GM12878 (cell line): ENCODE results near the gene FAM114A2. TPM values are rescaled to one million over a fixed set of nuclear protein-coding genes. Genes with fewer than 3 reads are reported as not detected.

Source experiments
- ATAC-seq: fragments of 200-7000 bp; cut with Tn5 transposase; 3 replicates; pipeline ENCODE4 v1.9.1; 2020; ENCODE audit warnings: mild to moderate bottlenecking, moderate library complexity
- BruUV-seq: library from RNA; stranded (reverse); fragments of 400-500 nt; replicated peaks from 2 replicates; lab custom pipeline; 2021; lab: Mats Ljungman, UMichigan
- CTCF ChIA-PET: fragments of 300-600 bp; sonication (Branson Sonifier 250); formaldehyde crosslinking; extraction: SDS; loops from one replicate; lab custom pipeline; 2021; ENCODE audit warnings: inconsistent platforms; lab: Yijun Ruan, JAX
- POLR2A ChIA-PET: fragments of 350-600 bp; formaldehyde crosslinking; extraction: SDS; loops from one replicate; lab custom pipeline; 2021; ENCODE audit warnings: inconsistent platforms; lab: Charles Lee
- RAD21 ChIA-PET: fragments of 300-600 bp; sonication (Branson Sonifier 250); formaldehyde crosslinking; loops from one replicate; lab custom pipeline; 2023; ENCODE audit warnings: antibody characterized with exemption; ENCODE audit not compliant: unreplicated experiment; lab: Charles Lee
- SMC1A ChIA-PET: fragments of 300-600 bp; sonication (Branson Sonifier 250); formaldehyde crosslinking; loops from one replicate; lab custom pipeline; 2023; ENCODE audit not compliant: unreplicated experiment, uncharacterized antibody; lab: Charles Lee
- DNase-seq: peaks from one replicate; pipeline ENCODE4 v3.0.0-alpha.2; 2011; ENCODE audit warnings: low read depth, low spot score
- FAIRE-seq: peaks from 3 replicates; lab custom pipeline; 2011; peaks lifted over from hg19 to GRCh38; lab: Jason Lieb, UNC
- H2AFZ ChIP-seq: 2 replicates; pipeline ENCODE4 v1.6.0; 2011; ENCODE audit warnings: low read depth, low read length, control low read depth; ENCODE audit not compliant: control insufficient read depth
- H3K27ac ChIP-seq: 2 replicates; pipeline ENCODE4 v1.5.1; 2011; ENCODE audit warnings: control low read depth; ENCODE audit not compliant: control insufficient read depth, insufficient read depth
- H3K27me3 ChIP-seq, 2 experiments: replicated peaks in 1 of 2; 2 replicates each; pipeline versions ENCODE4 v1.6.0 to v1.6.1; 2011; ENCODE audit warnings: low read length in 1 of 2; ENCODE audit not compliant: control insufficient read depth in 2 of 2, insufficient read depth in 2 of 2
- H3K36me3 ChIP-seq, 2 experiments: 2 replicates each; pipeline ENCODE4 v1.5.1; 2011; ENCODE audit warnings: low read length in 1 of 2; ENCODE audit not compliant: control insufficient read depth in 2 of 2, insufficient read depth in 2 of 2
- H3K4me1 ChIP-seq: 2 replicates; pipeline ENCODE4 v1.6.1; 2011; ENCODE audit warnings: mild to moderate bottlenecking, low read length, moderate library complexity, mixed read lengths; ENCODE audit not compliant: control insufficient read depth, insufficient read depth
- H3K4me2 ChIP-seq: 2 replicates; pipeline ENCODE4 v1.6.0; 2011; ENCODE audit warnings: control low read depth; ENCODE audit not compliant: control insufficient read depth, insufficient read depth
- H3K4me3 ChIP-seq: fragments of 200-600 bp; sonication (generic); 2 replicates; pipeline ENCODE4 v1.5.1; 2016
- H3K79me2 ChIP-seq: 2 replicates; pipeline ENCODE4 v1.6.0; 2011; ENCODE audit warnings: low read length; ENCODE audit not compliant: control insufficient read depth, insufficient read depth
- H3K9ac ChIP-seq: 2 replicates; pipeline ENCODE4 v1.8.0; 2011; ENCODE audit warnings: low read length, control low read depth, mixed read lengths; ENCODE audit not compliant: control insufficient read depth, insufficient read depth
- H3K9me3 ChIP-seq: replicated peaks from 3 replicates; pipeline ENCODE4 v1.5.1; 2011; ENCODE audit warnings: mild to moderate bottlenecking, low read length; ENCODE audit not compliant: control insufficient read depth, insufficient read depth
- H4K20me1 ChIP-seq: 2 replicates; pipeline ENCODE4 v1.6.0; 2011; ENCODE audit not compliant: control insufficient read depth, insufficient read depth
- ASH2L ChIP-seq: fragments of 300-600, 200-600 bp; sonication (generic); IDR thresholded peaks from 2 replicates; pipeline ENCODE4 v1.6.1; 2017; ENCODE audit warnings: low read depth, mild to moderate bottlenecking, borderline replicate concordance
- CHD1 ChIP-seq: IDR thresholded peaks from 2 replicates; pipeline ENCODE4 v1.6.1; 2012; ENCODE audit warnings: low read depth, low read length, improper control_type of control experiment
- EGR1 ChIP-seq, 2 experiments: IDR thresholded peaks; 1 replicate in 1 of 2; 2 replicates in 1 of 2; pipeline ENCODE4 v1.6.1; 2011 to 2012; ENCODE audit warnings: low read depth in 2 of 2, low read length in 2 of 2, borderline replicate concordance in 1 of 2, mild to moderate bottlenecking in 1 of 2, moderate library complexity in 1 of 2
- JUNB ChIP-seq: IDR thresholded peaks from 2 replicates; pipeline ENCODE4 v1.6.1; 2016; ENCODE audit warnings: antibody characterized with exemption, mild to moderate bottlenecking
- MEF2A ChIP-seq: IDR thresholded peaks from 2 replicates; pipeline ENCODE4 v1.6.1; 2011; ENCODE audit warnings: low read depth, mild to moderate bottlenecking, low read length, moderate library complexity; ENCODE audit not compliant: insufficient read depth
- NR2F1 ChIP-seq: fragments of 450-650 bp; conservative IDR thresholded peaks from 2 replicates; pipeline ENCODE4 v1.6.1; 2017; ENCODE audit warnings: mild to moderate bottlenecking
- RAD51 ChIP-seq: fragments of 450-650 bp; IDR thresholded peaks from 2 replicates; pipeline ENCODE4 v1.6.1; 2016; ENCODE audit warnings: moderate library complexity, mild to moderate bottlenecking, inconsistent platforms
- ZNF384 ChIP-seq: IDR thresholded peaks from 2 replicates; pipeline ENCODE4 v1.6.1; 2012; ENCODE audit warnings: low read depth, mild to moderate bottlenecking, low read length, improper control_type of control experiment, borderline replicate concordance
- WGBS: methylation state at CpG from one replicate; pipeline ENCODE4 v1.1.6; 2016; ENCODE audit warnings: low lambda C conversion rate; ENCODE audit not compliant: insufficient replicate concordance, insufficient coverage; ENCODE audit errors: missing lambda C conversion rate; 5-methylcytosine and 5-hydroxymethylcytosine counted together
- in situ Hi-C: fragments of 300-500 bp; cut with MboI; formaldehyde crosslinking; loops from 9 replicates; pipeline ENCODE4 v1.14.3; 2018; ENCODE audit warnings: mixed read lengths
- intact Hi-C: fragments of 100-400 bp; cut with micrococcal nuclease; formaldehyde crosslinking; loops from one replicate; pipeline ENCODE4 v1.14.2; 2022; ENCODE audit not compliant: unreplicated experiment
- polyA plus RNA-seq, 11 experiments: library from polyadenylated mRNA; depleted of rRNA in 4 of 11; unstranded in 6 of 11; stranded (reverse) in 5 of 11; fragments of >200 nt; fragmentation: Nextera tagmentation in 4 of 11; fragmentation: Illumina TruSeq in 1 of 11; extraction: Ambion mirVana in 4 of 11; extraction: Trizol in 1 of 11; gene quantifications; 1 replicate in 1 of 11; 2 replicates in 10 of 11; pipeline versions ENCODE4 v1.2.1 to v1.2.3, GENCODE V29; 2011 to 2016; ENCODE audit warnings: inconsistent platforms in 2 of 11, missing spikeins in 2 of 11, low read depth in 1 of 11
- total RNA-seq, 4 experiments: library from RNA; depleted of rRNA in 3 of 4; stranded (reverse); fragments of >200 nt in 3 of 4; fragmentation: Illumina TruSeq in 1 of 4; extraction: Trizol in 1 of 4; gene quantifications; 2 replicates each; pipeline versions ENCODE4 v1.2.1 to v1.2.3, GENCODE V29; 2013 to 2021
- TF ChIP-seq, protein P1 (sequence below): IDR thresholded peaks from 2 replicates; pipeline ENCODE4 v1.6.1; 2012; ENCODE audit warnings: mild to moderate bottlenecking, low read depth, low read length
- TF ChIP-seq, protein P2 (sequence below): IDR thresholded peaks from 2 replicates; pipeline ENCODE4 v1.6.1; 2011; ENCODE audit warnings: borderline replicate concordance, low read depth, mild to moderate bottlenecking, moderate library complexity, low read length; ENCODE audit not compliant: insufficient read depth, poor library complexity, severe bottlenecking
- TF ChIP-seq, protein P3 (sequence below): fragments of 450-650 bp; IDR thresholded peaks from 2 replicates; pipeline ENCODE4 v1.6.1; 2014; ENCODE audit warnings: mild to moderate bottlenecking
- TF ChIP-seq, protein P4 (sequence below): fragments of 450-650 bp; IDR thresholded peaks from 2 replicates; pipeline ENCODE4 v1.6.1; 2017; ENCODE audit warnings: antibody characterized with exemption, mild to moderate bottlenecking, moderate library complexity

FAM114A2 gene
- total and polyA plus RNA-seq, 10 of the 15 experiments (the other 5 are each of a cell fraction or from before 2014, with no cell fraction given) = 16.8 to 32.8 (median 24.3) TPM

DNA sequence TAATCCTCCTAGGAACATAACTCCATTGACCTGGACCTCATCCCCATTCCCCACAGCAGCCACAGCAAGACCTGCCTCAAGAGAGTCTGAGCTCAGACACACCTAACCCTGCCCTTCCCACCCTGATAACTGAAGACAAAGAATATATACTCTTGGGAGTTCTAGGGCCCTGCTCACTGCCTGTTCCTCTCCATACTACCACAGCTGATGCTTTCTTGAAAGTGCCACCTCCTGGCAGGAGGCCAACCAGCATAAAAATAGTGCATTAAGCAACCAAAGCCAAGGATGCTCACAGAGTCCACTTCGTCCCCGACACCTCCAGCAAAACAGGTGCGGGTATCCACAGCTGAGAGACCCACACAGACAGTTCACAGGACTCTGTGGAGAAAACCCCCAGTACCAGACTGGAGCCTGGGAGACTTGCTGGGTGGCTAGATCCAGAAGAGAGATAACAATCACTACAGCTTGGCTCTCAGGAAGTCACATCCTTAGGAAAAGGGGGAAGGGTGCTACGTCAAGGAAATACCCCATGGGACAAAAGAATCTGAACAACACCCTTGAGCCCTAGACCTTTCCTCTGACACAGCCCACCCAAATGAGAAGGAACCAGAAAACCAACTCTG lies 23.5 kb downstream of the FAM114A2 start (continued):
- TF ChIP-seq, protein P1, sequence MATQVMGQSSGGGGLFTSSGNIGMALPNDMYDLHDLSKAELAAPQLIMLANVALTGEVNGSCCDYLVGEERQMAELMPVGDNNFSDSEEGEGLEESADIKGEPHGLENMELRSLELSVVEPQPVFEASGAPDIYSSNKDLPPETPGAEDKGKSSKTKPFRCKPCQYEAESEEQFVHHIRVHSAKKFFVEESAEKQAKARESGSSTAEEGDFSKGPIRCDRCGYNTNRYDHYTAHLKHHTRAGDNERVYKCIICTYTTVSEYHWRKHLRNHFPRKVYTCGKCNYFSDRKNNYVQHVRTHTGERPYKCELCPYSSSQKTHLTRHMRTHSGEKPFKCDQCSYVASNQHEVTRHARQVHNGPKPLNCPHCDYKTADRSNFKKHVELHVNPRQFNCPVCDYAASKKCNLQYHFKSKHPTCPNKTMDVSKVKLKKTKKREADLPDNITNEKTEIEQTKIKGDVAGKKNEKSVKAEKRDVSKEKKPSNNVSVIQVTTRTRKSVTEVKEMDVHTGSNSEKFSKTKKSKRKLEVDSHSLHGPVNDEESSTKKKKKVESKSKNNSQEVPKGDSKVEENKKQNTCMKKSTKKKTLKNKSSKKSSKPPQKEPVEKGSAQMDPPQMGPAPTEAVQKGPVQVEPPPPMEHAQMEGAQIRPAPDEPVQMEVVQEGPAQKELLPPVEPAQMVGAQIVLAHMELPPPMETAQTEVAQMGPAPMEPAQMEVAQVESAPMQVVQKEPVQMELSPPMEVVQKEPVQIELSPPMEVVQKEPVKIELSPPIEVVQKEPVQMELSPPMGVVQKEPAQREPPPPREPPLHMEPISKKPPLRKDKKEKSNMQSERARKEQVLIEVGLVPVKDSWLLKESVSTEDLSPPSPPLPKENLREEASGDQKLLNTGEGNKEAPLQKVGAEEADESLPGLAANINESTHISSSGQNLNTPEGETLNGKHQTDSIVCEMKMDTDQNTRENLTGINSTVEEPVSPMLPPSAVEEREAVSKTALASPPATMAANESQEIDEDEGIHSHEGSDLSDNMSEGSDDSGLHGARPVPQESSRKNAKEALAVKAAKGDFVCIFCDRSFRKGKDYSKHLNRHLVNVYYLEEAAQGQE = no peak

DNA sequence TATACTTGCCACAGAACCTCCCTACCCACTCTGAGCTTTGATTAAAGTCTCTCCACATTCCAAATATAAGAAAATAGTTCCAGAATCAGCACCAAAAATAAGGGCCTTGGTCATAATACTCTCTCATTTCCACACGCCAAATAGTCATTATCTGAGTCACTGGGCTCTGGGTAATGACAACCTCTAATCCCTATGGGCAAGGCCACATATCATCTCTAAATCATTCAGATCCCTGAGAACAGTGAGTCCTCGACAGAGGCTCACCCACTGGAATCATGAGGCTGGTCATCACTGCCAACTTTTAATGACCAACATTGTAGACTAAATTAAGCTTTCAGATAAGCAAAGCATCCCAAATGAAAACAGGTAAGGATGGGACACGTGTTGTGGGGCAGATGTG lies 28.1 kb downstream of the FAM114A2 start:
- RAD21 ChIA-PET = no interaction called here
- H4K20me1 ChIP-seq = no peaks in the 10 kb centered on the region
- H3K9me3 ChIP-seq = no peaks in the 10 kb centered on the region
- in situ Hi-C loops (no loop called here), intact Hi-C loops (no loop called here)
- no peaks in the 10 kb centered on the region for H3K27me3 ChIP-seq
- FAIRE-seq (no peak), ATAC-seq (no peak), DNase-seq (no peak)
- POLR2A ChIA-PET = no interaction called here
- no peaks in the 10 kb centered on the region for H3K4me1 ChIP-seq
- no peak overlapping the region for H3K27ac ChIP-seq
- SMC1A ChIA-PET = no interaction called here
- H3K79me2 ChIP-seq = no peaks in the 10 kb centered on the region
- CTCF ChIA-PET = no interaction called here
- no peak overlapping the region for H3K4me2 ChIP-seq
- H2AFZ ChIP-seq = no peak overlapping the region
- H3K9ac ChIP-seq = no peak overlapping the region
- BruUV-seq = no TSS peak
- H3K4me3 ChIP-seq = no peak overlapping the region
- H3K36me3 ChIP-seq = no peaks in the 10 kb centered on the region; a peak in 1 of 4 replicates
- WGBS = 11% methylated on average over 3 of the region's 3 CpGs
- TF ChIP-seq NR2F1 (no peak), JUNB (no peak), MEF2A (no peak), CHD1 (no peak), ASH2L (no peak), RAD51 (no peak), EGR1 (IDR thresholded peaks at IDR 0.05; ENCODE audit: borderline replicate concordance in 1 of 2, low read depth in 2 of 2, low read length in 2 of 2) (no peak), ZNF384 (no peak)
- TF ChIP-seq, protein P2, sequence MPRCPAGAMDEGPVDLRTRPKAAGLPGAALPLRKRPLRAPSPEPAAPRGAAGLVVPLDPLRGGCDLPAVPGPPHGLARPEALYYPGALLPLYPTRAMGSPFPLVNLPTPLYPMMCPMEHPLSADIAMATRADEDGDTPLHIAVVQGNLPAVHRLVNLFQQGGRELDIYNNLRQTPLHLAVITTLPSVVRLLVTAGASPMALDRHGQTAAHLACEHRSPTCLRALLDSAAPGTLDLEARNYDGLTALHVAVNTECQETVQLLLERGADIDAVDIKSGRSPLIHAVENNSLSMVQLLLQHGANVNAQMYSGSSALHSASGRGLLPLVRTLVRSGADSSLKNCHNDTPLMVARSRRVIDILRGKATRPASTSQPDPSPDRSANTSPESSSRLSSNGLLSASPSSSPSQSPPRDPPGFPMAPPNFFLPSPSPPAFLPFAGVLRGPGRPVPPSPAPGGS = no peak
- TF ChIP-seq, protein P3, sequence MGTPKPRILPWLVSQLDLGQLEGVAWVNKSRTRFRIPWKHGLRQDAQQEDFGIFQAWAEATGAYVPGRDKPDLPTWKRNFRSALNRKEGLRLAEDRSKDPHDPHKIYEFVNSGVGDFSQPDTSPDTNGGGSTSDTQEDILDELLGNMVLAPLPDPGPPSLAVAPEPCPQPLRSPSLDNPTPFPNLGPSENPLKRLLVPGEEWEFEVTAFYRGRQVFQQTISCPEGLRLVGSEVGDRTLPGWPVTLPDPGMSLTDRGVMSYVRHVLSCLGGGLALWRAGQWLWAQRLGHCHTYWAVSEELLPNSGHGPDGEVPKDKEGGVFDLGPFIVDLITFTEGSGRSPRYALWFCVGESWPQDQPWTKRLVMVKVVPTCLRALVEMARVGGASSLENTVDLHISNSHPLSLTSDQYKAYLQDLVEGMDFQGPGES = no peak
- TF ChIP-seq, protein P4, sequence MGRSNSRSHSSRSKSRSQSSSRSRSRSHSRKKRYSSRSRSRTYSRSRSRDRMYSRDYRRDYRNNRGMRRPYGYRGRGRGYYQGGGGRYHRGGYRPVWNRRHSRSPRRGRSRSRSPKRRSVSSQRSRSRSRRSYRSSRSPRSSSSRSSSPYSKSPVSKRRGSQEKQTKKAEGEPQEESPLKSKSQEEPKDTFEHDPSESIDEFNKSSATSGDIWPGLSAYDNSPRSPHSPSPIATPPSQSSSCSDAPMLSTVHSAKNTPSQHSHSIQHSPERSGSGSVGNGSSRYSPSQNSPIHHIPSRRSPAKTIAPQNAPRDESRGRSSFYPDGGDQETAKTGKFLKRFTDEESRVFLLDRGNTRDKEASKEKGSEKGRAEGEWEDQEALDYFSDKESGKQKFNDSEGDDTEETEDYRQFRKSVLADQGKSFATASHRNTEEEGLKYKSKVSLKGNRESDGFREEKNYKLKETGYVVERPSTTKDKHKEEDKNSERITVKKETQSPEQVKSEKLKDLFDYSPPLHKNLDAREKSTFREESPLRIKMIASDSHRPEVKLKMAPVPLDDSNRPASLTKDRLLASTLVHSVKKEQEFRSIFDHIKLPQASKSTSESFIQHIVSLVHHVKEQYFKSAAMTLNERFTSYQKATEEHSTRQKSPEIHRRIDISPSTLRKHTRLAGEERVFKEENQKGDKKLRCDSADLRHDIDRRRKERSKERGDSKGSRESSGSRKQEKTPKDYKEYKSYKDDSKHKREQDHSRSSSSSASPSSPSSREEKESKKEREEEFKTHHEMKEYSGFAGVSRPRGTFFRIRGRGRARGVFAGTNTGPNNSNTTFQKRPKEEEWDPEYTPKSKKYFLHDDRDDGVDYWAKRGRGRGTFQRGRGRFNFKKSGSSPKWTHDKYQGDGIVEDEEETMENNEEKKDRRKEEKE = no peak
